MG63 (cell line): Measurements from ENCODE around the gene EXOC3L2. TPM values are rescaled to one million over a fixed set of nuclear protein-coding genes. Genes with fewer than 3 reads are reported as not detected.

ENCODE experiments used
- DNase-seq: peaks from one replicate; pipeline ENCODE4 v3.0.0-alpha.2; 2020
- H3K27me3 ChIP-seq: fragments of 250-450 bp; sonication (Bioruptor Pico); 2 replicates; pipeline ENCODE4 v1.5.1; 2020; ENCODE audit warnings: mild to moderate bottlenecking, moderate library complexity
- H3K36me3 ChIP-seq: fragments of 250-450 bp; sonication (Bioruptor Pico); 2 replicates; pipeline ENCODE4 v1.5.1; 2020; ENCODE audit warnings: mild to moderate bottlenecking, moderate library complexity
- H3K4me3 ChIP-seq: fragments of 250-450 bp; sonication (Bioruptor Pico); 2 replicates; pipeline ENCODE4 v1.5.1; 2020; ENCODE audit warnings: mild to moderate bottlenecking, moderate library complexity
- H3K9me3 ChIP-seq: fragments of 250-450 bp; sonication (Bioruptor Pico); 2 replicates; pipeline ENCODE4 v1.5.1; 2020; ENCODE audit warnings: mild to moderate bottlenecking, moderate library complexity
- total RNA-seq: library from RNA; depleted of rRNA; stranded (reverse); fragments of >200 nt; shearing (Covaris generic); gene quantifications from 2 replicates; pipeline ENCODE4 v1.2.3, GENCODE V29; 2014; ENCODE audit warnings: low replicate concordance; rRNA removed

The EXOC3L2 gene
- total RNA-seq, 1 experiment from 2014 or later, result not detected

GRCh38 chr19:45163751-45164460 lies 81.3 kb downstream of the EXOC3L2 start:
- DNase-seq, result no peak
- H3K27me3 ChIP-seq, result no peaks in the 10 kb centered on the region
- no peaks in the 10 kb centered on the region for H3K9me3 ChIP-seq
- H3K4me3 ChIP-seq, result no peak overlapping the region
- H3K36me3 ChIP-seq, result no peaks in the 10 kb centered on the region

GRCh38 chr19:45163156-45163555 lies 82.1 kb downstream of the EXOC3L2 start:
- no peaks in the 10 kb centered on the region for H3K36me3 ChIP-seq
- H3K4me3 ChIP-seq, result no peak overlapping the region
- H3K9me3 ChIP-seq, result no peaks in the 10 kb centered on the region
- DNase-seq, result no peak
- no peaks in the 10 kb centered on the region for H3K27me3 ChIP-seq

GRCh38 chr19:45162608-45163143 lies 82.5 kb downstream of the EXOC3L2 start:
- Histone ChIP-seq H3K36me3 (no peaks in the 10 kb centered on the region), H3K4me3 (no peak overlapping the region), H3K27me3 (no peaks in the 10 kb centered on the region), H3K9me3 (no peaks in the 10 kb centered on the region)
- no peak for DNase-seq

Other genes starting within 250 kb of the EXOC3L2 start
- 8.5 and 16.8 TPM in 2 replicates for gene RELB, start 243.9 kb downstream of the EXOC3L2 start, total RNA-seq
- gene CLASRP, start 206.4 kb downstream of the EXOC3L2 start, total RNA-seq, result 22.7 and 25.1 TPM in 2 replicates
- not detected in 2 replicates for gene ZNF296, start 168.9 kb downstream of the EXOC3L2 start, total RNA-seq
- 28.2 and 73.6 TPM in 2 replicates for gene GEMIN7, start 166.1 kb downstream of the EXOC3L2 start, total RNA-seq
- gene PPP1R37, start 152.2 kb downstream of the EXOC3L2 start, total RNA-seq, result 18.1 and 33.1 TPM in 2 replicates
- gene NKPD1, start 84.4 kb downstream of the EXOC3L2 start, total RNA-seq, result 0.91 TPM in 1 of 2 replicates, not detected in the other
- gene TRAPPC6A, start 67.2 kb downstream of the EXOC3L2 start, total RNA-seq, result 9.5 and 28.6 TPM in 2 replicates
- 1.9 and 22.6 TPM in 2 replicates for gene BLOC1S3, start 66.6 kb downstream of the EXOC3L2 start, total RNA-seq
- 10.1 and 12.0 TPM in 2 replicates for gene MARK4, start 5.9 kb upstream of the EXOC3L2 start, total RNA-seq
- not detected in 2 replicates for gene CKM, start 77.5 kb upstream of the EXOC3L2 start, total RNA-seq
- not detected in 2 replicates for gene KLC3, start 95.3 kb upstream of the EXOC3L2 start, total RNA-seq
- gene ERCC2, start 125.2 kb upstream of the EXOC3L2 start, total RNA-seq, result 53.5 and 71.9 TPM in 2 replicates
- 5.5 and 7.3 TPM in 2 replicates for gene PPP1R13L, start 159.7 kb upstream of the EXOC3L2 start, total RNA-seq
- gene POLR1G, start 161.2 kb upstream of the EXOC3L2 start, total RNA-seq, result 27.1 and 44.0 TPM in 2 replicates
- 118 and 167 TPM in 2 replicates for gene ERCC1, start 178.5 kb upstream of the EXOC3L2 start, total RNA-seq
- 0.33 TPM in 1 of 2 replicates, not detected in the other for gene FOSB, start 222.6 kb upstream of the EXOC3L2 start, total RNA-seq